GM19452 (cell line): Measurements from ENCODE around the gene NEK7.
A peak's percentile ranks its signal among the peaks of the same experiment; 100 is the strongest.
"Not testable (repeated sequence)": the region's sequence is repeated elsewhere in the genome, so short reads cannot be mapped to it uniquely, and the experiment has no call there.

Experiments used
- ATAC-seq: cut with Tn5 transposase; IDR thresholded peaks from one replicate; pipeline ENCODE4 v1.9.1; 2021; ENCODE audit not compliant: unreplicated experiment

NEK7 gene

DNA sequence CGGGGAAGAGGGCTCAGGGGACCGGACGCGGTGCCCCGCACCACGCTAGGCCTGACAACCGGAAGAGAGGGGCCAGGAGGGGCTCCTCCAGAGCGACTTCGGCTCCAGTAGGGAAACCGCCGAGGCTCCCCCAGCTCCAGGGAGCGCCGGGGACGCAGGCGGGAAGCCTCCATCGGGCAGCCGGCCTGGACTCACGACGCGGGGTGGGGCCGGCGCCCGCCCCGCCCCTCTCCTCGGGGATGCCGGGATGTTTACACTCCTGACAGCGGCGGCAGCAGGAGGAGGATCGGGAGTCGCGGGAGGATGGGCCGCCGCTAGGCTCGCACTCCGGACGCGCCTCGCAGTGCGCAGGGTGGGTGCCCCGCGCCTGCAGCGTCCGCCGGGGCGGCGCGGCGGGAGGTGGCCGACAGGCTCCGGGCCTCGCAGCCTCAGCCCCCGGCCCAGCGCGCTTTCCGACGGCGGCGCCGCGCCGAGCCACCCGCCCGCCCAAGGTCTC is at the start of gene NEK7:
Gene NEK7, plus strand, starts transcription at position 254 of the 496 bp plus-strand sequence. CDS start 75,583 bp downstream, outside the sequence.
- peak; percentile 42 for ATAC-seq

DNA sequence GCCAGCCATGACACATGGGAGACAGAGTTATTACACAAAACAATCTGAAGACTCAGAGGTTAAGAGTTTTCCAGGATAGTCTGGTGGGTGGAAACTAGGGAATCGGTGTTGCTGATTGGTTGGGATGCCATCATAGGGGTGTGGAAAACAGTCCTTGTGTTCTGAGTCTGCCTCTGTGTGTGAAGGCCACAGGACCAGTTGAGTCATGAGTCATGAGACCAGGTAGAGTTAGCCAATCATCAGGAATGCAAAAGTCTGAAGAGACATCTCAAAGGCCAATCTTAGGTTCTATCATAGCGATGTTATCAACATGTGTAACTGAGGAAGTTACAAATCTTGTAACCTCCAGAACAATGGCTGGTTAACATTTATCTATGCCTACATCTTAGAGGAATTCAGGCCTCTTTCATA is 49.7 kb upstream of the NEK7 start:
- no peak for ATAC-seq

DNA sequence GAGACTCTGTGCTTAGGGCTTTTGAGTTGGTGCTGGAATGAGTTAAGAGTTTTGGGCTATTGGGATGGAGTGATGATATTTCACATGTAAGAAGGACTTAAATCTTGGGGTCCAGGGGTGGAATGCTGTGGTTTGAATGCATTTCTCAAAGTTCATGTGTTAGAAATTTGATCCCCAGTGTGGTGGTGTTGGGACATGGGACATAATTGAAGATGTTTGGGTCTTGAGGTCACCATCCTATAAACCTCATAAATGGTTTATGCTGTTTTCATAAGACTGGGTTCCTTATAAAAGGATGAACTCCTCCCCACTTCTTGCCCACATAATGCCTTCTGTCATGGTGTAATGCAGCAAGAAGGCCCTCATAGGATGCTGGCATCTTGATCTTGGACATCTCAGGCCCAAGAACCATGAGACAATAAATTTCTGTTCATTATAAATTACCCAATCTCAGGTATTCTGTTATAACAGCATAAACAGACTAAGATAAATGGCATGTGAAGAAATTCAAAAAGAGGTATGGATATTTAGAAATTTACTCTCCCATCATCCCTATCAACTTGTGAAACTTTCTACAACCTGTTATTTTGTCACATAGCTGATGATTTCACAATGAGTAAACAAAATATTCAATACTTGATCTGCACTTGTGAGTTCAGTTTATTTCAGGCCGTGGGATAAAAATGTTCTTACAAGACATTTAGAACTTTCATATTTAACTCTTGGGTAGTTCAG is 48.0 kb upstream of the NEK7 start:
- no peak for ATAC-seq

DNA sequence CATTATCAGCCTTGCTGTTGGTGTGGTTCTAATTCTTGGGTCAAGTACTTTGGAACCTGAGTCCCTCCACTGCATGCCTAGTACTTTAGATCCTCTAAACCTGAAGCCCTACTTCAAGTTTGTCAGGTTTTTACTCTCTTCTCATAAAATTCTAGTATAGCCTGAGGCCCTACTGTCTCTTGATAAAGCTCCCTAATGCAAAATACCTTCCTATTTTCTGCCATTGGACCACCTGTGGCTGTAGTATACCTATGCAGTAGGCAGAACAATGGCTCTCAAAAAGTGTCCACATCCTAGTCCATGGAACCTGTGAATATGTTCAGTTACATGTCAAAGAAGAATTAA is 47.5 kb upstream of the NEK7 start:
- ATAC-seq, result no peak

DNA sequence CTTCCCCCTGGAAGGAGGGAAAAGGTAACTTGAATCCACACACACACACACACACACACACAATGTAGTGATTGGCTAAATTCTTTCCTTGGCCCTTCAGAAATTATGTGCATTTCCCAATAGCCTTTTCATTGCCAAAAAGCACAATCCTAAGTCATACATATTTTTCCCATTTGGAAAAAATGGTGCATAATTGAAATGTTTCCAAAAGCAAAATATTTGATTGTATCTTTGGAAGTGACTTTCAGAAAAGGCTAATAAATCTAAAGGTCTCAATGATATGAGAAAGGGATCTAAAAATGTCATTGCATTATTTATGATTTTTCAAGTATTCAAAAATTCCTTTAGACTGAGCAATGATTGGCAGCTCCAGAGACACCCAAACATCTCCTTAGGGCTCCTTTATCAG is 43.5 kb upstream of the NEK7 start:
- ATAC-seq, result no peak

DNA sequence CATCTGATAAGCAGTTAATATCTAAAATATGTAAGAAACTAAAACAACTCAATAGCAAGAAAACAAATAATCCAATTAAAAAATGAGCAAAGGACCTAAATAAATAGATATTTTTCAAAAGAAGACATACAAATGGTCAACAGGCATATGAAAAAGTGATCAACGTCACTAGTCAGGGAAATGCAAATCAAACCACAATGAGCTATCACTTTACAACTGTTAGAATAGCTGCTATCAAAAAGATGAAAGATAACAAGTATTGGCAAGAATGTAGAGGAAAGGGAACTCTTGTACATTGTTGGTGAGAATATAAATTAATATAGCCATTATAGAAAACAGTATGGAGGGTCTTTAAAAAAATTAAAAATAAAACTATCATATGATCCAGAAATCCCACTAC is 40.7 kb upstream of the NEK7 start:
- ATAC-seq, result no peak

DNA sequence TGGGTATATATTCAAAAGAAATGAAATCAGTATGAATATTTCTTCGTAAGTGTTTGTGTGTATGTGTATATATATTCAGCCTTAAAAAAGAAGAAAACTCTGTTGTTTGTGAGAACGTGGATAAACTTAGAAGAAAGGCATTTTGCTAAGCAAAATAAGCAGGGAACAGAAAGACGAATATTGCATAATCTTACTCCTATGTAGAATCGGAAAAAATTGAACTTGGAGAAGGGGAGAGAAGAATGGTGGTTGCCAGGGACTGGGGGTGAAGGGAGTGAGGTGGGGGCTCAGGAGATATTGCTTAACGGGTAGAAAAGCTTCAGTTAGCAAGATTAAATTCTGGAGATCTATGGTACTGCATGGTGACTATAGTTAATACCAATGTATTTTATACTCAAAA is 40.3 kb upstream of the NEK7 start:
- no peak for ATAC-seq

DNA sequence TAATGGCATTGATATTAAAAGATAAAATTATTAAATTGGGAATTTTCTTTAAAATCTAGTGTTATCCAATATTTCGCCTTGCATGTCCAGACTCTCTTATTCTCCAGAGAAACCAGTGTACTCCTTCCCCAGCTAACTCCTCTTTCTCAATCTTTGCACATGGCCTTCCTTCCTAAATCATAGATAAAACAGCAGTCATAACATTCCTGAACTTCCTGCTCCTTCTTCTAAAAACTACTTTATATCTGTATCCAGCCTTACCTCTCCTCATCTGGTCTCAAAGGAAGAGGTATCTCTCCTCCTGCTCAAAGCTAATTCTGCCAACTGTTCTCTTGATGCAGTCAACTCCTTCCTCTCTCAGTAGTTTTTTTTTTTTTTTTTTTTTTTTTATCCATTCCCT is 39.5 kb upstream of the NEK7 start:
- ATAC-seq, result no peak

DNA sequence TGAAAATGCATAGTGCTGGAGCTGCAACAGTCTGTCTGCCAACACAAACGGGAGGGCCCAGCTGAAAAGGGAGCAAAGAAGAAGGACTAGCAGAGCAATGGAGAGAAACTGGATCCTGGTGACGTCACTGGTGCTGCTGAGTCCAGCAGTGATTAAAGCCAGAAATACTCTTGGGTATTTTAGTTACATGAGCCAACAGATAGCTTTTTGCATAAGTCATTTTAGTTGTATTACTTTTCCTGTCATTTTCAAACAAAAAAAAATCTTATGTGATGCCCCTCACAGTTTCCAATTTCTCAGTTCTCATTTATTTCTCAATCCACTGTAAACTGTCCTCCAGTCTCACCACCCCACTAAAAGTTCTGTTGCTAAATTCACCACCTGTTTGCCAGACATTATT is 38.7 kb upstream of the NEK7 start:
- no peak for ATAC-seq

DNA sequence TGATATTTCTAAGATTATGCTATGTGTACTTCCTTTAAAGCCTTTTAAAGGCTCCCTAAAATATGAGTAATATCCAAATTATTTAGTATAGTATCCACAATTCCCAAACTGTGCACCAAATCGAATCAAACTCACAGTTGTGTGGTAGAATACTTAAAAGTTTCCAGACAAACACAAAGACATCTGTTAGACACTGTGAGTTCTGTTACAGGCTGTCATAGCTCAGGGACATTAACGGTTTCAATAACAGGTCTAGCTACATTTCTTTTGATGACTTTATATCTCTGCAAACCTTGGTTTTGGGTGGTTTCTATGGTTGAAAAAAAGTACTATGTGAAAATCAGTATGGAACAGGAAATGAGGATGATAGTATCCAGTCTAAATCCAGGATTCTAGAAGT is 36.9 kb upstream of the NEK7 start:
- no peak for ATAC-seq

DNA sequence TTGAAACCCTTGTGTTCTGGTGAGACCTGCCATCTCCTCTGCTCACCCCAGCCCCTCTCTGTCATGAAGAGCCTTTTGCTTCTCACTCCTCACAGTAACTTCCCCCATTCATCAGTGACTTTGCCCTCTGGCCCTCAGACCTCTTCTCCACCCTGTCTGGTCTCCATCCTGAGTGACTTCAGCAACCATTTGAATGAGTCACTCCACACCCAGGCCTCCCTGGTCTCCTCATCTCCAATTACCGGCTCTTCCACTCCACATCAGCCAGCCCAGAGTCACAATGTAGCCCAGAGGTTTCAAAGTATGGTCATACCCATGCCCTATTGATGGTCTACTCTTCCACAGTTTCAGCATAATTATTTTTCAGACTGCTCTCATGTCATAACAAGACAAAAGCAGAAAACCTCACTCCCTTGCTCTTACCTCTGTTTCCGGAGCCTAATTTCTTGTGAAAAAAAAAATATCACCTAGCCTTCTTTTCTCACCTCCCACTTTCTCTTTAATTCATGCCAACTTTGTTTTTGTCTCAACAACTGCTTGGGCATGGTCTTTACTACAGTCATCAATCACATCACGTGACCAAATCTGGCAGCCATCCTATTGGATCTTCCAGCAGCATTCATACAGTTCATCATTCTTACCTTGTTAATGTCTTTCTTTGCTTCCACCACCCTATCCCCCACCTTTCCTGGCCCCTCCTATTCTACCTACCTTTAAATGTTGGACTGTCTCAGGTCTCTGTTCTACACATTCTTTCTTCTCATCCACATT is 35.6 kb upstream of the NEK7 start:
- ATAC-seq, result no peak

DNA sequence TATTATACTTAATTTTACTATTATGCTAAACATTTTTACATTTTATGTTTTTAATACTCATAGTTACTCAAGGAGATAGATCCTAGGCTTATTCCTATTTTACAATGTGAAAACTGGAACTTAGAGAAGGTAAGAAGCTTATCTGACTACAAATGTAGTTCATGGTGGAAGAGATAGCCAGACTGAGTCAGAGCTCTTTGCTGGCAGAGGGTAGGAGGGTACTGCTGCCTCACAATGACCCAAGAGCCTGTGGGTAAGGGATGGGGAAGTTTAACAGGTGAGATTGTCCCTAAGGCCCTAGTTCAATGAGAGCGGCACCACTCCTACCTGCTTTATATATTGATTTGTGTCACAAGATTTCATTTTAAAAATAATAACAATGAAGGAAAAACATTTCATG is 34.1 kb upstream of the NEK7 start:
- ATAC-seq, result no peak

DNA sequence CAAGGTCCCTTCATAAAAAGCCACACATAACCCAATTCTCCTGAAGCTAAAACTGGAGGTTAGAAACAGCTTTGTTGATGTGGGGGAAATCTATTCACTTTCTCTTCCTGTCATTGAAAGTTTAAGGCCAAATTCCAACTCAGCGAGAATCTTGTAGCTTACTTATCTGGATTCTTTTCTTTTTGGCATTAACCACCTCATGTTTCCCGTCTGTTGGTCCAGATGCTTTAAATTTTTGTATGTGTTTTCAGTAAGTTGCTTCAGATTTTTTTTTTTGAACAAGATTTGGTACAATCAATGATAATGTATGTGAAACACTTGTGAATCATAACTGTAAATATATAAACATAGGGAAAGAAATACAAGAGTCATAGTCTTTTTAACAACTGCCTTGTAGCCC is 33.7 kb upstream of the NEK7 start:
- no peak for ATAC-seq

DNA sequence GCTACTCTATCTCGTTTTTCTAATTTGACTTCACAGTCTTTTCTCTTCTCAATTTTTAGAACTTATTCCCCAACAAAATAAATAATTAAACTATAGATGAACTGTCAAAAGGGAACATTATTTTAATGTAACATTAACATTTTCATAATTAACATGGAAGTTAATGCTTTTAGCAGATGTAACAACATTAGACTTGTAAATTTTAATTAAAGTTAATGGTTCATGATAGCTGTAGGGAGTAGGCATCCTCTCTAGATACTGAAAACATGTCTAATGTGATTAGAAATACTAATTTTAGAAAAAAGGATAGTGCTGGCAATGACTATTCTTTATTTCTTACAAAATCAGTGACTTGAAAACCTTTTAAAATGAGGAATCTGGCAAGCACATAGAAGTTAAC is 32.1 kb upstream of the NEK7 start:
- ATAC-seq, result no peak

DNA sequence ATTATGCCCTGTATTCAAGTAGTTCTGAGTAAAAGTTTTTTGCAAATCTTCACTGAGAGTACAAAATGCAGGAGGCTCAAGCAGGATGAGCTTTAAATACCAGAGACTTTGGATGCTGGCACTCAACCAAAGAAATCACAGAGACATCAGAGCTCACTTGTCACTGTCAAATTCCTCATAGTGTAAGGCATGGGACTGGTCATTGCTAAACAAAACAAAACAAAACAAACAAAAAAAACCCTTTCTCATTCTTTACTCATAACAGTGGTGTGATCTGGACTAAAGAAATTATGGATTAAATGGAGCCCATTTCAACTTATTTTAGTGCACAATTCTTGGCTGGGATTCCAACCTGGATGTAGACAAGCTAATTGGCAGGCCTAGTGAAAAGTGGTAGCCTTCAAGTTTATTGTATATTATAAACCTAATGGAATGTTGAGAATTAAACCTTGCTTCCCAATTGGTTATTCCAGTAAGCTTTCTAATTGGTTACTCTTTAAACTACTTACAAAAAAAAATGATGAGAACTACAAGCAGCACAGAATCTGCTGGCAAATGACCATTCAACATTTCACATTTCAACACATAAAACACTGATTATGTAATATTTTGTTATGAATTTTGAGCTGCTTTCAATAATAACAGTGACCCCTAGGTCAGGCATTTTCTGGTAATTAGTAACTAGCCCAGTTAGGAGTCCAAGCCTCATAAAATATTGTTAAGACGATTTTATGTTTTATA is 30.6 kb upstream of the NEK7 start:
- no peak for ATAC-seq

DNA sequence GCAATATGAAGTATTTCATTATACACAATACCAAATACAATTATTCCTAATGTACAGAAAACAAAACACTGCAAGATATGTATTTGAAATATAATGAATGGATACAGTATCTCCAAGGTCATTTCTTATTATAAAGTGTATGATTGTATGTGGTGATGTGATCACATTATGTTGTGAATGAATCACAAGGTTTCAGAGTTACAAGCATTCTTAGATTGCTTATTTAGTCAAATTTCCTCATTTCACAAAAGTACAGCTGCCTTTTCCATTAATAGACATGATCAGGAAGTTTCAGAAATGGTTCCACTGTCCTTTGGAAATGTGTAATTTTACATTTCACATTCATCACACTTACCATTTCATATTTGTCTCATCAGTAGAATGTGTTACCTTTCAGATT is 28.3 kb upstream of the NEK7 start:
- no peak for ATAC-seq

DNA sequence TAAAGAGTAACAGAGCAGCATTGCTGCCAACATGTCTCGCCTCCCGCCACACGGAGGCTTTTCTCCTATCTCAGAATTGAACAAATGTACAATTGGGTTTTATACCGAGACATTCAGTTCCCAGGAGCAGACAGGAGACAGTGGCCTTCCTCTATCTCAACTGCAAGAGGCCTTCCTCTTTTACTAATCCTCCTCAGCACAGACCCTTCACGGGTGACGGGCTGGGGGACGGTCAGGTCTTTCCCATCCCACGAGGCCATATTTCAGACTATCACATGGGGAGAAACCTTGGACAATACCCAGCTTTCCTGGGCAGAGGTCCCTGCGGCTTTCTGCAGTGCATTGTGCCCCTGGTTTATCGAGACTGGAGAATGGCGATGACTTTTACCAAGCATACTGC is 26.7 kb upstream of the NEK7 start:
- ATAC-seq, result not testable (repeated sequence)

DNA sequence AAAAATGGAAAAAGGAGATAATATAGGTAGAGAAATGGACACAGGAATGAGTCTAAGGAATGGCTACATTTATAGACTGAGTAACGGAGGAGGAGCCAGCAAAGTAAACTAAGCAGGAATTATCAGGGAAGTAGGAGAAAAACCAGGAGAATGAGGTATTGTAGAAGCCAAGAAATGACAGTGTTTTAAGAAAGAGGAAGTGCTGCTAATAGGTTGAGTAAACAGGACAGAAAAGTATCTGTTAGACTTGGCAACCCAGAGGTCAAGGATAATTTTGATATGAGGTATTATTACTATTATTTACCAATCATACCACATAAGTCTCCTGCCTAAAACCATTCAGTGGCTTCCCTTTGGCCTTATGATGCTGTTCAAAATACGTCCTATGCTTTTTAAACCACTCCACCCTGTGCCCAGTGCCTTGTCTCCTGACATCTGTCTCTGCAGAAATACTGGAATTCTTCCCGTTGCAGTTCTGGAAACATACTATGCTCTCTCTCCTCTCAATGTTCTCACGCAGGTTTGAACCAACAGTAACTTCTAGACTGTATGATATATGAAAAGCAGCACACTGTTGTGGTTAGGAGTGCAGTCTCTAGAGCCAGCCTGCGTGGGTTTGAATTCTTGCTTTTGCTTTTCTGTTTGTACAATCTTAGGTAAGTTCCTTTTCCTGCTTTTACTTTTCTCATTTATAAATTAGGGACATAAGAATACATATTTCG is 24.6 kb upstream of the NEK7 start:
- ATAC-seq, result peak; percentile 56

DNA sequence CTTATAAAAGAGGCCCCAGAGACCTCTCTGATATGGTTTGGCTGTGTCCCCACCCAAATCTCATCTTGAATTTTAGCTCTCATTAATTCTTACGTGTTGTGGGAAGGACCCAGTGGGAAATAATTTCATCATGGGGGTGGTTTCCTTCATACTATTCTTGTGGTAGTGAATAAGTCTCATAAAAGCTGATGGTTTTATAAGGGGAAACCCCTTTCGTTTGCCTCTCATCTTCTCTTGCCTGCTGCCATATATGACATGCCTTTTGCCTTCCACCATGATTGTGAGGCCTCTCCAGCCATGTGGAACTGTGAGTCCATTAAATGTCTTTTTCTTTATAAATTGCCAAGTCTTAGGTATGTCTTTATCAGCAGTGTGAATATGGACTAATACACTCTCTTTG is 22.5 kb upstream of the NEK7 start:
- ATAC-seq, result no peak

DNA sequence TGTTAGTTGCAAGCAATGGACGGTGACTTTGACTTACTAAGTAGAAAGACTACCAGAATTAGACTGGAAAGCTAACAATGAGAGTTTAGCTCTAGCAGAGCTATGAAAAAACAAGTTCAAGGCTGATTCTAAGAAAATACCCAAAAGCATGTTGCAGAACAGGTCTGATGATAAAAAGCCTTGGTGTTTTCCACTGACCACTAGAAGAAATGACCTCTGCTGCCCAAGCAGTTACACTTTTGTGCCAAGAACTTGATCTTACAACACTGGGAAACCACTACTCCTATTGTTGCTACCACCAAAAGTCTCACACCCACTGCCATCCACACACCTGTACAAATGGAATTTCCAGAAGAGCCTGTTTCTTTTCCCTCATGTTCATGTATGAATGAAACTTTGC is 21.4 kb upstream of the NEK7 start:
- no peak for ATAC-seq

DNA sequence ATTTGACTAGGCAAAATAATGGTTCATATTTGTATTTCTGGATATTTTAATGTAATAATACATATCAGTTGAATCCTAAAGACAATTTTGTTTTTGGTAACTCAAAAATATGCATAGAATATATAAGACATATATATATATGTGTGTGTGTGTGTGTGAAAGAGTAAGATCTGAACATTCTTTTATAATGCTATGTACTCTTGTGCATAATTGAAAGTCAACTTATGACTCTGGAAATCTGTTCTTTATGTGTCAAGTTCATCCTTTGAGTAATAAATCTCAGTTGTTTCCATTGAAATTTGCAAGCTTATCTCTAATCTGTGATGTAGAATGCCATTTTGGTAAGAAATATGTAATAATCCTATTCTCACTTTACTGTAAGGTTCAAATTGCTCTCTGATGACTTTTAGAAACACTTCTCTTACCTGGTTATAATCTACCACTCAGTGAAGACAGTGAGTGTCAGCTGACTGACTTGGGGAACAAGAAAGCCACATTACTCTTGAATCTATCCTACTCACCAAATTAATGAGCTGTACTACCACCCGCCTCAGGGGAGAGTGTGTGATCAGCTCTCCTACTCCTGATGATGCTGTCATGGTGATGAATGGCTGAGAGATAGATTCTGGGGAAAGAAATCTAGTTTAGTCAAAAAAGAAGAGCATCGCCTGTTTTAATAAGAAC is 15.0 kb upstream of the NEK7 start:
- ATAC-seq, result no peak
